ENCODE data around the gene TPCN2. TPM values are rescaled to one million over a fixed set of nuclear protein-coding genes. Genes with fewer than 3 reads are reported as not detected.

Gene TPCN2
- total RNA-seq, 6 experiments from 2014 or later: 8.0 to 11.2 (median 9.0) TPM

GRCh38 chr11:69004411-69005182, 44.1 kb upstream of the TPCN2 start:
- Mint-ChIP-seq H3K36me3 (ENCODE audit: low read depth) (peaks cover 9% of the 10 kb centered on the region; the same call in 1 of the 2 replicates), H3K9me3 (no peaks in the 10 kb centered on the region), H3K27me3 (ENCODE audit: insufficient read depth) (peaks cover 2% of the 10 kb centered on the region; the same call in 1 of the 2 replicates), H3K27ac (no peak overlapping the region), H3K4me1 (ENCODE audit: low read depth) (peaks cover 57% of the 10 kb centered on the region), H3K4me3 (no peak overlapping the region)
- no peak for TF ChIP-seq CTCF (IDR thresholded peaks at IDR 0.05)
- no peak for DNase-seq

GRCh38 chr11:69005183-69005630, 43.5 kb upstream of the TPCN2 start:
- H3K4me1 Mint-ChIP-seq (ENCODE audit: low read depth): peaks cover 60% of the 10 kb centered on the region
- H3K27me3 Mint-ChIP-seq (ENCODE audit: insufficient read depth): peaks cover 2% of the 10 kb centered on the region; the same call in 1 of the 2 replicates
- H3K27ac Mint-ChIP-seq: no peak overlapping the region
- no peak for TF ChIP-seq CTCF (IDR thresholded peaks at IDR 0.05)
- H3K4me3 Mint-ChIP-seq: no peak overlapping the region; the same call in 1 of the 2 replicates
- H3K9me3 Mint-ChIP-seq: no peaks in the 10 kb centered on the region
- peaks cover 9% of the 10 kb centered on the region; the same call in 1 of the 2 replicates for H3K36me3 Mint-ChIP-seq (ENCODE audit: low read depth)
- DNase-seq: no peak

GRCh38 chr11:69005631-69006368, 42.9 kb upstream of the TPCN2 start:
- DNase-seq: no peak

GRCh38 chr11:69006816-69007215, 41.9 kb upstream of the TPCN2 start:
- no peak overlapping the region for H3K4me3 Mint-ChIP-seq
- no peaks in the 10 kb centered on the region for H3K9me3 Mint-ChIP-seq
- peaks cover 54% of the 10 kb centered on the region for H3K4me1 Mint-ChIP-seq (ENCODE audit: low read depth)
- no peak for TF ChIP-seq CTCF (IDR thresholded peaks at IDR 0.05)
- peaks cover 5% of the 10 kb centered on the region for H3K27me3 Mint-ChIP-seq (ENCODE audit: insufficient read depth)
- peaks cover 9% of the 10 kb centered on the region; the same call in 1 of the 2 replicates for H3K36me3 Mint-ChIP-seq (ENCODE audit: low read depth)
- no peak overlapping the region for H3K27ac Mint-ChIP-seq
- DNase-seq: no peak

More at GRCh38 chr11:69005631-69006368, 42.9 kb upstream of the TPCN2 start:
- no peaks in the 10 kb centered on the region for H3K9me3 Mint-ChIP-seq
- peaks cover 2% of the 10 kb centered on the region; the same call in 1 of the 2 replicates for H3K27me3 Mint-ChIP-seq (ENCODE audit: insufficient read depth)
- peaks cover 59% of the 10 kb centered on the region for H3K4me1 Mint-ChIP-seq (ENCODE audit: low read depth)
- H3K36me3 Mint-ChIP-seq (ENCODE audit: low read depth): peaks cover 9% of the 10 kb centered on the region; the same call in 1 of the 2 replicates
- TF ChIP-seq CTCF (IDR thresholded peaks at IDR 0.05): no peak
- no peak overlapping the region for H3K27ac Mint-ChIP-seq
- H3K4me3 Mint-ChIP-seq: no peak overlapping the region; the same call in 1 of the 2 replicates

GRCh38 chr11:69007975-69008381, 40.8 kb upstream of the TPCN2 start:
- Mint-ChIP-seq H3K4me3 (peak overlapping the region; percentile 79), H3K9me3 (no peaks in the 10 kb centered on the region), H3K27me3 (ENCODE audit: insufficient read depth) (peaks cover 8% of the 10 kb centered on the region), H3K27ac (peak overlapping the region; percentile 98), H3K36me3 (ENCODE audit: low read depth) (peaks cover 9% of the 10 kb centered on the region; the same call in 1 of the 2 replicates), H3K4me1 (ENCODE audit: low read depth) (peaks cover 49% of the 10 kb centered on the region)
- TF ChIP-seq CTCF (IDR thresholded peaks at IDR 0.05): no peak
- no peak for DNase-seq

All from HFFc6 (cell line).